GM10266 (cell line): ENCODE results near the gene GPBAR1.

Experiments
- DNase-seq: peaks from one replicate; pipeline ENCODE4 v3.0.0; 2012; ENCODE audit errors: extremely low spot score
- CTCF ChIP-seq: IDR thresholded peaks from 2 replicates; pipeline ENCODE4 v1.5.1; 2012; ENCODE audit warnings: mild to moderate bottlenecking, low read depth; ENCODE audit not compliant: control insufficient read depth, insufficient read depth; ENCODE audit errors: missing control alignments

GPBAR1 gene

GRCh38 chr2:218244204-218244603 lies 16.6 kb upstream of the GPBAR1 start:
- no peak for TF ChIP-seq CTCF
- no peak for DNase-seq

- DNase-seq: no peak
- TF ChIP-seq CTCF: no peak
Measured at GRCh38 chr2:218244665-218245064, 16.1 kb upstream of the GPBAR1 start.

GRCh38 chr2:218245214-218245613 lies 15.6 kb upstream of the GPBAR1 start:
- DNase-seq: no peak
- no peak for TF ChIP-seq CTCF

- TF ChIP-seq CTCF: no peak
Measured at GRCh38 chr2:218249691-218250090, 11.1 kb upstream of the GPBAR1 start.

GRCh38 chr2:218252509-218253231 lies 8.1 kb upstream of the GPBAR1 start:
- no peak for DNase-seq
- no peak for TF ChIP-seq CTCF

More at GRCh38 chr2:218249691-218250090, 11.1 kb upstream of the GPBAR1 start:
- no peak for DNase-seq

- DNase-seq: no peak
- TF ChIP-seq CTCF: no peak
Measured at GRCh38 chr2:218253232-218253625, 7.6 kb upstream of the GPBAR1 start.

GRCh38 chr2:218255446-218255845 lies 5.4 kb upstream of the GPBAR1 start:
- no peak for TF ChIP-seq CTCF
- DNase-seq: no peak
